Measurements from ENCODE around the gene CNTNAP2.

Gene CNTNAP2

DNA sequence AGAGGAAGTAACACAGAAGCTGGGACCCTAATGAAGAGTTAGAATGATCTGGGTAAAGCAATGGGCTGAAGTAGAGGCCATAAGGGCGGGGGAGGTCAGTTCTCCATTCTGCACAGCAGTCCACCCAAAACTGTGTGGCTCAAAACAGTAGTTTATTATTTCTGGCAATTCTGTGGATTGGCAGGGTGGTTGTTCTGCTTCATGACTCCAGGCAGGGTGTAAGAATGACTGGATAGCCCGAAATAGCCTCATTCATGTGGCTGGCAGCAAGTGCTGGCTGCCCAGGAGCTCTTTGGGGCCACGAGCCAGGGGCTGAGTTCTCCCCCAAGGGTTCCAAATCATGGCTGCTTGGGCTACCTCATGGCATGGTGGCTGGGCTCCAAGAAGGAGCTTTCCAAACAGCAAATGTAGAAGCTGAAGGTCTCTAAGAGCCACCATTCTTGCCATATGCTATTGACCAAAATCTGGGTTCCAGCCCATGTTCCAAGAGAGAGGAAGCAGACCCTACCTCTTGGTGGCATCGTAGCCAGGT lies 2158.8 kb downstream of the CNTNAP2 start:
- no CpG with 5 or more reads among the region's 4 CpGs for WGBS (ENCODE audit: extremely low coverage, insufficient coverage, insufficient read length)
- H3K4me1 ChIP-seq (ENCODE audit: control insufficient read depth in 1 of 2, insufficient read depth in 2 of 2, low read length in 2 of 2), result peaks cover 0 to 3% of the 10 kb centered on the region in 2 experiments
- no peak overlapping the region for H3K27ac ChIP-seq (ENCODE audit: low read depth, low read length)
- H3K79me1 ChIP-seq (ENCODE audit: low read length), result peaks cover 2% of the 10 kb centered on the region
- H2BK120ac ChIP-seq (ENCODE audit: insufficient read depth, low read length, poor library complexity), result no peak overlapping the region
- H3K9me3 ChIP-seq (ENCODE audit: insufficient read depth, low read depth, low read length), result no peaks in the 10 kb centered on the region
- no peak overlapping the region for H4K91ac ChIP-seq (ENCODE audit: low read depth, low read length)
- no peaks in the 10 kb centered on the region for H3K36me3 ChIP-seq (ENCODE audit: control insufficient read depth in 1 of 2, insufficient read depth in 2 of 2, low read length in 2 of 2)
- H3K27me3 ChIP-seq (ENCODE audit: insufficient read depth, low read length), result no peaks in the 10 kb centered on the region
- H3K4ac ChIP-seq (ENCODE audit: low read depth, low read length), result no peak overlapping the region
- no peak overlapping the region for H2BK12ac ChIP-seq (ENCODE audit: low read length)
- no peak overlapping the region for H4K12ac ChIP-seq (ENCODE audit: low read depth, low read length)
- H3K79me2 ChIP-seq (ENCODE audit: control insufficient read depth, insufficient read depth, low read length, poor library complexity), result no peaks in the 10 kb centered on the region
- H3K18ac ChIP-seq (ENCODE audit: low read length), result no peak overlapping the region
- H2BK5ac ChIP-seq (ENCODE audit: low read depth, low read length, poor library complexity), result no peak overlapping the region
- no peak overlapping the region for H3K9ac ChIP-seq (ENCODE audit: low read length)
- no peak overlapping the region for H3K4me2 ChIP-seq (ENCODE audit: low read length)
- DNase-seq, result no peak
- H4K8ac ChIP-seq (ENCODE audit: low read depth, low read length), result no peak overlapping the region
- no peak overlapping the region for H3K23ac ChIP-seq (ENCODE audit: low read length)
- H2AFZ ChIP-seq (ENCODE audit: insufficient read depth, low read length, poor library complexity), result no peak overlapping the region
- H3K4me3 ChIP-seq (ENCODE audit: low read depth, low read length), result no peak overlapping the region
- no peak overlapping the region for H2AK5ac ChIP-seq (ENCODE audit: low read length)
- no peak overlapping the region for H3K14ac ChIP-seq (ENCODE audit: low read length)

GRCh38 chr7:148276314-148277041 lies 2159.9 kb downstream of the CNTNAP2 start:
- Histone ChIP-seq H3K4ac (ENCODE audit: low read depth, low read length) (no peak overlapping the region), H3K9me3 (ENCODE audit: insufficient read depth, low read depth, low read length) (no peaks in the 10 kb centered on the region), H4K12ac (ENCODE audit: low read depth, low read length) (no peak overlapping the region), H2BK12ac (ENCODE audit: low read length) (no peak overlapping the region), H4K91ac (ENCODE audit: low read depth, low read length) (no peak overlapping the region), H3K79me1 (ENCODE audit: low read length) (peaks cover under 1% of the 10 kb centered on the region), H3K18ac (ENCODE audit: low read length) (no peak overlapping the region), H2BK5ac (ENCODE audit: low read depth, low read length, poor library complexity) (no peak overlapping the region), H3K23ac (ENCODE audit: low read length) (no peak overlapping the region), H3K4me2 (ENCODE audit: low read length) (no peak overlapping the region), H3K36me3 (ENCODE audit: control insufficient read depth in 1 of 2, insufficient read depth in 2 of 2, low read length in 2 of 2) (no peaks in the 10 kb centered on the region), H2BK120ac (ENCODE audit: insufficient read depth, low read length, poor library complexity) (no peak overlapping the region), H3K14ac (ENCODE audit: low read length) (no peak overlapping the region), H4K8ac (ENCODE audit: low read depth, low read length) (no peak overlapping the region), H2AK5ac (ENCODE audit: low read length) (no peak overlapping the region), H3K79me2 (ENCODE audit: control insufficient read depth, insufficient read depth, low read length, poor library complexity) (no peaks in the 10 kb centered on the region), H3K9ac (ENCODE audit: low read length) (no peak overlapping the region), H3K27me3 (ENCODE audit: insufficient read depth, low read length) (no peaks in the 10 kb centered on the region), H2AFZ (ENCODE audit: insufficient read depth, low read length, poor library complexity) (no peak overlapping the region), H3K4me1 (ENCODE audit: control insufficient read depth in 1 of 2, insufficient read depth in 2 of 2, low read length in 2 of 2) (no peaks in the 10 kb centered on the region), H3K27ac (ENCODE audit: low read depth, low read length) (no peak overlapping the region), H3K4me3 (ENCODE audit: low read depth, low read length) (no peak overlapping the region)
- WGBS (ENCODE audit: extremely low coverage, insufficient coverage, insufficient read length), result no CpG with 5 or more reads among the region's 11 CpGs
- peak in 1 of 2 donors; percentile 56 for DNase-seq

DNA sequence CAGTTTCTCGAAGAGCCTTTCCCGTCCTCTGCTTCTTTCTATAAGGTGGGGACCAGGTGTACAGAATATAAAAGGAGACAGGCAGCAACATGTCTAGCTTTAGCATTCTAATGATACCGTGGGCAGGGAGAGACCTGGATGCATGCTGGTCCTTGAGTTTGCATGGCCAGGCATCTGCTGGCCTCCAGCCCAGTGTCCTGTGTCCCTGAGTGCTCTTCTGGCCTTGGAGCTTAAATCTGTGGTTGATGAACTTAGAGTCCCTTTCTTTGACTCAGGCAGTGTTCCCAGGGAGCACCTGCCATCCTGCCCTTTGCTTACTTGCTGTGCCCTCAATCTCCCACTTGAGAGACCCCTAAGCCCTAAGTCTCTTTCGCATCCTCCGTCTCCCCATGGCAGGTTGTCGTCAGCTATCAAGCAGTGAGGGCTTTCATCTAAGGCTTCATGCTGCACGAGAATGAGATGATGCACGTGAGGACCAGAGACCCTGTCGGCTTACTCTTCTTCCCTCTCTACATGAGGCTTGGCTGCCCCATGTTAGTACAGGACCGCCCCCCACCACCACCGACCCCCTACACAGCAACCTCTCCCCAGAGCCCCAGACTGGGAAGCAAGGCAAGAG lies 2160.6 kb downstream of the CNTNAP2 start:
- Histone ChIP-seq H2AFZ (ENCODE audit: insufficient read depth, low read length, poor library complexity) (no peak overlapping the region), H4K8ac (ENCODE audit: low read depth, low read length) (no peak overlapping the region), H3K36me3 (ENCODE audit: control insufficient read depth in 1 of 2, insufficient read depth in 2 of 2, low read length in 2 of 2) (no peaks in the 10 kb centered on the region), H4K91ac (ENCODE audit: low read depth, low read length) (no peak overlapping the region), H2AK5ac (ENCODE audit: low read length) (no peak overlapping the region), H3K23ac (ENCODE audit: low read length) (no peak overlapping the region), H2BK12ac (ENCODE audit: low read length) (no peak overlapping the region), H3K4me1 (ENCODE audit: control insufficient read depth in 1 of 2, insufficient read depth in 2 of 2, low read length in 2 of 2) (no peaks in the 10 kb centered on the region), H2BK5ac (ENCODE audit: low read depth, low read length, poor library complexity) (no peak overlapping the region), H3K18ac (ENCODE audit: low read length) (no peak overlapping the region), H3K27ac (ENCODE audit: low read depth, low read length) (no peak overlapping the region), H4K12ac (ENCODE audit: low read depth, low read length) (no peak overlapping the region), H3K79me2 (ENCODE audit: control insufficient read depth, insufficient read depth, low read length, poor library complexity) (no peaks in the 10 kb centered on the region), H3K27me3 (ENCODE audit: insufficient read depth, low read length) (no peaks in the 10 kb centered on the region), H3K9ac (ENCODE audit: low read length) (no peak overlapping the region), H2BK120ac (ENCODE audit: insufficient read depth, low read length, poor library complexity) (no peak overlapping the region), H3K79me1 (ENCODE audit: low read length) (no peaks in the 10 kb centered on the region), H3K14ac (ENCODE audit: low read length) (no peak overlapping the region), H3K4me3 (ENCODE audit: low read depth, low read length) (no peak overlapping the region), H3K4me2 (ENCODE audit: low read length) (no peak overlapping the region), H3K4ac (ENCODE audit: low read depth, low read length) (no peak overlapping the region), H3K9me3 (ENCODE audit: insufficient read depth, low read depth, low read length) (no peaks in the 10 kb centered on the region)
- peak in 1 of 2 donors; percentile 28 for DNase-seq
- no CpG with 5 or more reads among the region's 11 CpGs for WGBS (ENCODE audit: extremely low coverage, insufficient coverage, insufficient read length)

GRCh38 chr7:148286150-148286549 lies 2169.5 kb downstream of the CNTNAP2 start:
- Histone ChIP-seq H3K79me1 (ENCODE audit: low read length) (peaks cover 5% of the 10 kb centered on the region), H3K27ac (ENCODE audit: low read depth, low read length) (no peak overlapping the region)

More at GRCh38 chr7:148286150-148286549, 2169.5 kb downstream of the CNTNAP2 start:
- Histone ChIP-seq H2AFZ (ENCODE audit: insufficient read depth, low read length, poor library complexity) (no peak overlapping the region), H3K14ac (ENCODE audit: low read length) (no peak overlapping the region), H3K79me2 (ENCODE audit: control insufficient read depth, insufficient read depth, low read length, poor library complexity) (no peaks in the 10 kb centered on the region), H3K4me1 (ENCODE audit: control insufficient read depth in 1 of 2, insufficient read depth in 2 of 2, low read length in 2 of 2) (peaks cover 3 to 5% of the 10 kb centered on the region in 2 experiments), H3K4ac (ENCODE audit: low read depth, low read length) (no peak overlapping the region), H3K9me3 (ENCODE audit: insufficient read depth, low read depth, low read length) (no peaks in the 10 kb centered on the region), H2AK5ac (ENCODE audit: low read length) (no peak overlapping the region), H3K36me3 (ENCODE audit: control insufficient read depth in 1 of 2, insufficient read depth in 2 of 2, low read length in 2 of 2) (no peaks in the 10 kb centered on the region), H3K27me3 (ENCODE audit: insufficient read depth, low read length) (no peaks in the 10 kb centered on the region), H2BK120ac (ENCODE audit: insufficient read depth, low read length, poor library complexity) (no peak overlapping the region), H3K4me3 (ENCODE audit: low read depth, low read length) (no peak overlapping the region), H4K12ac (ENCODE audit: low read depth, low read length) (no peak overlapping the region), H3K4me2 (ENCODE audit: low read length) (no peak overlapping the region), H3K18ac (ENCODE audit: low read length) (no peak overlapping the region), H3K23ac (ENCODE audit: low read length) (no peak overlapping the region), H2BK12ac (ENCODE audit: low read length) (no peak overlapping the region), H4K8ac (ENCODE audit: low read depth, low read length) (no peak overlapping the region), H4K91ac (ENCODE audit: low read depth, low read length) (no peak overlapping the region), H3K9ac (ENCODE audit: low read length) (no peak overlapping the region), H2BK5ac (ENCODE audit: low read depth, low read length, poor library complexity) (no peak overlapping the region)
- WGBS (ENCODE audit: extremely low coverage, insufficient coverage, insufficient read length), result no CpG with 5 or more reads among the region's 2 CpGs
- peak in 1 of 2 donors; percentile 38 for DNase-seq
